ENCODE results near the gene ZNF385C. TPM values are rescaled to one million over a fixed set of nuclear protein-coding genes. Genes with fewer than 3 reads are reported as not detected.

Gene ZNF385C
- total RNA-seq, 1 experiment from 2014 or later = 1.1 TPM

DNA sequence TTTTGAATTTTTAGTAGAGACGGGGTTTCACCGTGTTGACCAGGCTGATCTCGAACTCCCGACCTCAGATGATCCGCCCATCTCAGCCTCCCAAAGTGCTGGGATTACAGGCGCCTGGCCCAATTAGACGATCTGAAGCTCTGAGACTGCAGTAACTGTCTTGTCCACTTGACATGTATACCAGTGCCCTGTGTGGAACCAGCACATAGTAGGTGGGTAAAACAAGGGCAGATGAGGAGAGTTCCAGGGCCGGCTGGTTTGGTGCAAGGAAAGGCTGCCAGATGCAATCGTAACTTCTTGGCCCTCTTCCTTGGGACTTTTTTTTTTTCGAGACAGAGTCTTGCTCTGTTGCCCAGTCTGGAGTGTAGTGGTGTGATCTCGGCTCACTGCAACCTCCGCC is 50.9 kb downstream of the ZNF385C start (continued):
- TF ChIP-seq, protein P1, sequence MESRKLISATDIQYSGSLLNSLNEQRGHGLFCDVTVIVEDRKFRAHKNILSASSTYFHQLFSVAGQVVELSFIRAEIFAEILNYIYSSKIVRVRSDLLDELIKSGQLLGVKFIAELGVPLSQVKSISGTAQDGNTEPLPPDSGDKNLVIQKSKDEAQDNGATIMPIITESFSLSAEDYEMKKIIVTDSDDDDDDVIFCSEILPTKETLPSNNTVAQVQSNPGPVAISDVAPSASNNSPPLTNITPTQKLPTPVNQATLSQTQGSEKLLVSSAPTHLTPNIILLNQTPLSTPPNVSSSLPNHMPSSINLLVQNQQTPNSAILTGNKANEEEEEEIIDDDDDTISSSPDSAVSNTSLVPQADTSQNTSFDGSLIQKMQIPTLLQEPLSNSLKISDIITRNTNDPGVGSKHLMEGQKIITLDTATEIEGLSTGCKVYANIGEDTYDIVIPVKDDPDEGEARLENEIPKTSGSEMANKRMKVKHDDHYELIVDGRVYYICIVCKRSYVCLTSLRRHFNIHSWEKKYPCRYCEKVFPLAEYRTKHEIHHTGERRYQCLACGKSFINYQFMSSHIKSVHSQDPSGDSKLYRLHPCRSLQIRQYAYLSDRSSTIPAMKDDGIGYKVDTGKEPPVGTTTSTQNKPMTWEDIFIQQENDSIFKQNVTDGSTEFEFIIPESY (IDR thresholded peaks at IDR 0.05; ENCODE audit: extremely low read depth, insufficient replicate concordance, low read length) = no peak
- TF ChIP-seq POLR2AphosphoS5 (IDR thresholded peaks at IDR 0.05; ENCODE audit: low read depth, low read length) (no peak), CEBPB (IDR thresholded peaks at IDR 0.05; ENCODE audit: low read depth) (no peak), SIN3A (IDR thresholded peaks at IDR 0.05; ENCODE audit: low read depth) (no peak), ATF3 (IDR thresholded peaks at IDR 0.05) (no peak), FOSL1 (IDR thresholded peaks at IDR 0.05; ENCODE audit: low read depth) (no peak), MAX (IDR thresholded peaks at IDR 0.05) (no peak)

DNA sequence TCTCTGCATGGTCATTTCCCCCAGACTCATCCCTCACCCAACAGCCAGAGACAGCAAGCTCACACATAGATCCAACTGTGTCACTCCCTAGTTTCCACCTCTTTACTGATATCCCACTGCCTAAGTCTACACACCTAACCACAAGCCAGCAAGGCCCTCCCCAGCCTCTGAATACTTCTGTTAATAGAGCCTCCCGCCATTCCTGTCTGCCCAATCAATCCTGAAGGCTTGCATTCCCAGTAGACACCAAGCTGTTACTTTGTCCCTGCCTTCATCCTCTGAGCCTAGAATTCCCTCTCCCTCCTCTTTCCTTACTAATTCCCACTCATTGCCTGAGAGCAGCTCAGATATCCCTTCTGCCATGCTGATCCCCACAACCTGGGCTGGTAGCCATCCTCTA is 52.6 kb downstream of the ZNF385C start:
- TF ChIP-seq SIN3A (IDR thresholded peaks at IDR 0.05; ENCODE audit: low read depth) (no peak), JUND (IDR thresholded peaks at IDR 0.05) (no peak), CBX3 (IDR thresholded peaks at IDR 0.05; ENCODE audit: low read depth) (no peak), RAD21 (IDR thresholded peaks at IDR 0.05; ENCODE audit: low read depth) (no peak), ELF1 (IDR thresholded peaks at IDR 0.05; ENCODE audit: borderline replicate concordance, low read depth) (no peak), SP1 (IDR thresholded peaks at IDR 0.05; ENCODE audit: low read depth) (no peak)
- H4K20me1 ChIP-seq (ENCODE audit: insufficient read depth) = no peaks in the 10 kb centered on the region
- H2AFZ ChIP-seq (ENCODE audit: low read depth, low read length, poor library complexity, severe bottlenecking) = no peak overlapping the region
- no peaks in the 10 kb centered on the region for H3K9me2 ChIP-seq (ENCODE audit: insufficient read depth)
- H3K4me2 ChIP-seq (ENCODE audit: low read length) = no peak overlapping the region
- RAD21 ChIA-PET (ENCODE audit: low non-redundant PET in 1 of 2, low total read pairs in 2 of 2, uncharacterized antibody in 2 of 2, unreplicated experiment in 2 of 2) = no interaction called here
- ATAC-seq (no peak), DNase-seq (ENCODE audit: low read depth, low spot score) (no peak)
- H3K79me2 ChIP-seq (ENCODE audit: insufficient read depth, low read length) = no peaks in the 10 kb centered on the region
- intact Hi-C loops (cut with micrococcal nuclease) = no loop called here
- peaks cover 4 to 10% of the 10 kb centered on the region in 2 experiments; a peak in 3 of 4 replicates for H3K4me1 ChIP-seq (ENCODE audit: control insufficient read depth in 1 of 2, insufficient read depth in 2 of 2, low read length in 2 of 2)
- CTCF ChIA-PET = no interaction called here
- no peaks in the 10 kb centered on the region for H3K9me3 ChIP-seq (ENCODE audit: control insufficient read depth in 1 of 2, insufficient read depth in 1 of 2, low read depth in 1 of 2, low read length in 2 of 2)
- no peaks in the 10 kb centered on the region for H3K36me3 ChIP-seq (ENCODE audit: control insufficient read depth in 1 of 2, insufficient read depth in 2 of 2, low read length in 2 of 2)
- no peak overlapping the region for H3K27ac ChIP-seq (ENCODE audit: low read depth, low read length)
- H3K9ac ChIP-seq (ENCODE audit: low read length) = no peak overlapping the region
- no peak overlapping the region for H3K4me3 ChIP-seq (replicated peaks in 1 of 2; ENCODE audit: low read depth in 1 of 2, low read length in 2 of 2)
- BruUV-seq (replicated peaks) = no TSS peak
- POLR2A ChIA-PET = no interaction called here
- H3K27me3 ChIP-seq (ENCODE audit: insufficient read depth, low read length) = no peaks in the 10 kb centered on the region
